Ishikawa (cell line): Measurements from ENCODE around the gene TNP2.

Experiments used
- CEBPB ChIP-seq: IDR thresholded peaks from 2 replicates; pipeline ENCODE4 v1.6.1; 2012
- CREB1 ChIP-seq: IDR thresholded peaks from 2 replicates; pipeline ENCODE4 v1.6.1; 2012; ENCODE audit warnings: low read depth
- EGR1 ChIP-seq: IDR thresholded peaks from 2 replicates; pipeline ENCODE4 v1.6.1; 2012
- EP300 ChIP-seq: IDR thresholded peaks from 2 replicates; pipeline ENCODE4 v1.6.1; 2012; ENCODE audit warnings: borderline replicate concordance
- FOXM1 ChIP-seq: IDR thresholded peaks from 2 replicates; pipeline ENCODE4 v1.6.1; 2012; ENCODE audit warnings: low read depth, borderline replicate concordance
- MAX ChIP-seq: IDR thresholded peaks from 2 replicates; pipeline ENCODE4 v1.6.1; 2012
- NFIC ChIP-seq: IDR thresholded peaks from 2 replicates; pipeline ENCODE4 v1.6.1; 2012
- RAD21 ChIP-seq: IDR thresholded peaks from 2 replicates; pipeline ENCODE4 v1.6.1; 2012; ENCODE audit warnings: low read depth
- REST ChIP-seq: IDR thresholded peaks from 2 replicates; pipeline ENCODE4 v1.6.1; 2012; ENCODE audit warnings: low read depth, mild to moderate bottlenecking
- TAF1 ChIP-seq: IDR thresholded peaks from 2 replicates; pipeline ENCODE4 v1.6.1; 2012; ENCODE audit warnings: low read depth, mild to moderate bottlenecking
- TCF12 ChIP-seq: IDR thresholded peaks from 2 replicates; pipeline ENCODE4 v1.6.1; 2012; ENCODE audit warnings: low read depth
- TEAD4 ChIP-seq: IDR thresholded peaks from 2 replicates; pipeline ENCODE4 v1.6.1; 2012
- USF1 ChIP-seq: IDR thresholded peaks from 2 replicates; pipeline ENCODE4 v1.6.1; 2012
- YY1 ChIP-seq: IDR thresholded peaks from 2 replicates; pipeline ENCODE4 v1.6.1; 2012; ENCODE audit warnings: low read depth
- ZBTB7A ChIP-seq: IDR thresholded peaks from 2 replicates; pipeline ENCODE4 v1.6.1; 2012; ENCODE audit warnings: low read depth

TNP2 gene

GRCh38 chr16:11264155-11264832 lies 4.8 kb downstream of the TNP2 start:
- TF ChIP-seq REST (no peak), CREB1 (no peak), TAF1 (no peak), USF1 (no peak), RAD21 (no peak), TCF12 (no peak), TEAD4 (no peak), CEBPB (no peak)

GRCh38 chr16:11263737-11264136 lies 5.4 kb downstream of the TNP2 start:
- TF ChIP-seq NFIC (no peak), YY1 (no peak), TCF12 (no peak), RAD21 (no peak), CEBPB (no peak), USF1 (no peak), TAF1 (no peak), REST (no peak), FOXM1 (no peak), EP300 (no peak), CREB1 (no peak), TEAD4 (no peak), MAX (no peak)

- no peak for TF ChIP-seq REST
Observed at GRCh38 chr16:11262915-11263314, 6.2 kb downstream of the TNP2 start.

- TF ChIP-seq EGR1 (no peak), EP300 (no peak), CEBPB (no peak), FOXM1 (no peak), TCF12 (no peak), NFIC (no peak), RAD21 (no peak), ZBTB7A (no peak), CREB1 (no peak), USF1 (no peak), YY1 (no peak), MAX (no peak), REST (no peak), TAF1 (no peak), TEAD4 (no peak)
Observed at GRCh38 chr16:11260596-11260966, 8.5 kb downstream of the TNP2 start.
